ENCODE measurements around the gene ALDH1L1. TPM values are rescaled to one million over a fixed set of nuclear protein-coding genes. Genes with fewer than 3 reads are reported as not detected.
"Not testable (repeated sequence)": the region's sequence is repeated elsewhere in the genome, so short reads cannot be mapped to it uniquely, and the experiment has no call there.

The ALDH1L1 gene
- total RNA-seq, 4 donors from 2014 or later, result 19.2 to 39.9 (median 25.9) TPM

DNA sequence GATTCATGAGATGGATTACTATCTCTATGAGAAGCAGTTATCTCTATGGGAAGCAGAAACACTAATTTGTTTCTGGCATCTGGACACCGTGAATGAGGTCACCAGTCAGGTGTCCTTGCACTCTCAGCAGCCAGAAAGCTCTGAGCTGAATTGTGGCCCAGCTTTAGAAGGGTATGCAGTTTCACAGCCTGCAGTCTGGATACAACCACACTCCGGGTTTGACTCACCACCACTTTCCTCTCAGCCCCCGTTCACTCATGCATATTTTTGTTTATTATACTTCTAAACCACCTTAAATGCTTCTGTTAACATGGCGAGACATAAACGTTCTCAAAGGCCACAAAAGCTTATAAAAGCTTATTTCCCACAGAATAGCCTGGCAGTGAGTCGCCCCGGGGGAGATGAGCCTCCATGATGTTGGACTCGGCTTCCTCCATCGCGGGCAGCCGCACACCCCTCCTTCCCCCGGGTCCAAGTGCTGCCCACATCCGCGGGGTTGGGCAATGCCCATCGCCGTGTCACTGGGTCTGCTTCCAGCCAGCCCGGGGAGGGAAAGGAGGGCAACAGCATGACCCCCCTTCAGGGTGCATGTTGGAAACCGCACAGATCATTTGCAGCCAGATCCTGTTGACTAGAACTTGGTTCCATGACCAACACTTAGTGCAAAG lies 79.6 kb downstream of the ALDH1L1 start:
- Histone ChIP-seq H3K27me3 (no peaks in the 10 kb centered on the region), H3K27ac (replicated peaks in 1 of 4) (peak overlapping the region in 1 of 4 donors; percentile 79), H3K36me3 (peaks cover 0 to 23% (median 15%) of the 10 kb centered on the region in 4 donors), H3K4me1 (peaks cover 16 to 23% (median 21%) of the 10 kb centered on the region in 4 donors), H3K4me3 (no peak overlapping the region), H3K9me3 (peaks cover 0 to 15% (median 6%) of the 10 kb centered on the region in 4 donors)
- DNase-seq (ENCODE audit: extremely low spot score), result peak; percentile 87
- intact Hi-C loops (cut with DNase I), result no loop called here
- WGBS, result 72% methylated on average over 16 of the region's 18 CpGs
- TF ChIP-seq EP300 (IDR thresholded peaks at IDR 0.05), result no peak
- no peak for TF ChIP-seq POLR2A (IDR thresholded peaks at IDR 0.05; ENCODE audit: low read depth)
- TF ChIP-seq, protein P1, sequence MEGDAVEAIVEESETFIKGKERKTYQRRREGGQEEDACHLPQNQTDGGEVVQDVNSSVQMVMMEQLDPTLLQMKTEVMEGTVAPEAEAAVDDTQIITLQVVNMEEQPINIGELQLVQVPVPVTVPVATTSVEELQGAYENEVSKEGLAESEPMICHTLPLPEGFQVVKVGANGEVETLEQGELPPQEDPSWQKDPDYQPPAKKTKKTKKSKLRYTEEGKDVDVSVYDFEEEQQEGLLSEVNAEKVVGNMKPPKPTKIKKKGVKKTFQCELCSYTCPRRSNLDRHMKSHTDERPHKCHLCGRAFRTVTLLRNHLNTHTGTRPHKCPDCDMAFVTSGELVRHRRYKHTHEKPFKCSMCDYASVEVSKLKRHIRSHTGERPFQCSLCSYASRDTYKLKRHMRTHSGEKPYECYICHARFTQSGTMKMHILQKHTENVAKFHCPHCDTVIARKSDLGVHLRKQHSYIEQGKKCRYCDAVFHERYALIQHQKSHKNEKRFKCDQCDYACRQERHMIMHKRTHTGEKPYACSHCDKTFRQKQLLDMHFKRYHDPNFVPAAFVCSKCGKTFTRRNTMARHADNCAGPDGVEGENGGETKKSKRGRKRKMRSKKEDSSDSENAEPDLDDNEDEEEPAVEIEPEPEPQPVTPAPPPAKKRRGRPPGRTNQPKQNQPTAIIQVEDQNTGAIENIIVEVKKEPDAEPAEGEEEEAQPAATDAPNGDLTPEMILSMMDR (IDR thresholded peaks at IDR 0.05), result no peak
- no peak for TF ChIP-seq POLR2AphosphoS5 (IDR thresholded peaks at IDR 0.05)

DNA sequence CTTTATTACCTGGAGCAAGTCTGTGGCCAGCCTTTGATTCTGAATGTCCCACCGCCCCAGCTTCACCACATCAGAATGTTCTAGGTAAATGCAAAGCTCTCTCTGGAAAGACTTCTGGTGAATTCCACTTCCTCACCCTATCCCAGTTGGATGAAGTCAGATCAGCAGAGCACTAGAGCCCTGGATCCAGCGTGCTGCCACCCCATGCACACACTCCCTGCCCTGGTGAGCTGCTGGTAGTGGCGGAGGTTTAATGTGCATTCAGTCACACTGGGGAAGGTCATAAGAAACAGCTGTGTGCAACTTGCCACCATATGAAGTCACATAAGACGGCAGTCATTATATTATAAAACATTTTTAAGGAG lies 80.1 kb downstream of the ALDH1L1 start:
- Histone ChIP-seq H3K4me3 (no peak overlapping the region), H3K36me3 (peaks cover 0 to 18% (median 10%) of the 10 kb centered on the region in 4 donors), H3K9me3 (peaks cover 0 to 17% (median 7%) of the 10 kb centered on the region in 4 donors), H3K27ac (replicated peaks in 1 of 4) (no peak overlapping the region), H3K4me1 (peaks cover 16 to 23% (median 21%) of the 10 kb centered on the region in 4 donors), H3K27me3 (no peaks in the 10 kb centered on the region)
- intact Hi-C loops (cut with DNase I), result no loop called here
- 91% methylated on average over 4 of the region's 4 CpGs for WGBS
- TF ChIP-seq POLR2A (IDR thresholded peaks at IDR 0.05; ENCODE audit: low read depth) (no peak), EP300 (IDR thresholded peaks at IDR 0.05) (no peak), POLR2AphosphoS5 (IDR thresholded peaks at IDR 0.05) (no peak)
- TF ChIP-seq, protein P1 (IDR thresholded peaks at IDR 0.05), result no peak
- peak; percentile 86 for DNase-seq (ENCODE audit: extremely low spot score)

DNA sequence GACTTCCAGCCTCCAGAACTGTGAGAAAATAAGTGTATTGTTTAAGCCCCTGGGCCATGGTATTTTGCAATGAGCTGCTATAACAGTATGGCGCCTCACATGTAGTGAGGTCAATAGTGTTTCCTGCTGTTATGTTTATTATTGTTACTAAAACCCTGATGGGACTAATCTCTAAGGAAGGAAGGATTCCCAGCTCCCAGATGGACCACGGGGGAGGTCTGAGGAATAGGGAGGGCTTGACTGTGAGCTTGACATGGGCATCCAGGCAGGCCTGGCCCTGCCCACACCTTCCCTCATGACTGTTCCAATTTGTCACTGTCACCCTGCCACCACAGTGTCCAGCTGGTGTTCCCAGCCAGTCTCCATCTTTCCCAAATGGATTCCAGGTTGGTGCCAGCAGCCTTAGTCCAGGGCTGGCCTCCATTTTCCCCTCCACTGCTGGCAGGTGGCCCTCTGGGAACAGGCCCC lies 82.0 kb downstream of the ALDH1L1 start:
- Histone ChIP-seq H3K4me3 (no peak overlapping the region), H3K9me3 (peaks cover 0 to 17% (median 7%) of the 10 kb centered on the region in 4 donors), H3K27ac (replicated peaks in 1 of 4) (no peak overlapping the region), H3K27me3 (no peaks in the 10 kb centered on the region), H3K36me3 (peaks cover 0 to 1% (median under 1%) of the 10 kb centered on the region in 4 donors), H3K4me1 (peaks cover 16 to 20% (median 19%) of the 10 kb centered on the region in 4 donors)
- no peak for TF ChIP-seq POLR2A (IDR thresholded peaks at IDR 0.05; ENCODE audit: low read depth)
- TF ChIP-seq, protein P1 (IDR thresholded peaks at IDR 0.05), result no peak
- TF ChIP-seq POLR2AphosphoS5 (IDR thresholded peaks at IDR 0.05), result no peak
- no peak for TF ChIP-seq EP300 (IDR thresholded peaks at IDR 0.05)
- DNase-seq (ENCODE audit: extremely low spot score), result no peak
- intact Hi-C loops (cut with DNase I), result no loop called here
- no CpG with 5 or more reads among the region's 2 CpGs for WGBS

DNA sequence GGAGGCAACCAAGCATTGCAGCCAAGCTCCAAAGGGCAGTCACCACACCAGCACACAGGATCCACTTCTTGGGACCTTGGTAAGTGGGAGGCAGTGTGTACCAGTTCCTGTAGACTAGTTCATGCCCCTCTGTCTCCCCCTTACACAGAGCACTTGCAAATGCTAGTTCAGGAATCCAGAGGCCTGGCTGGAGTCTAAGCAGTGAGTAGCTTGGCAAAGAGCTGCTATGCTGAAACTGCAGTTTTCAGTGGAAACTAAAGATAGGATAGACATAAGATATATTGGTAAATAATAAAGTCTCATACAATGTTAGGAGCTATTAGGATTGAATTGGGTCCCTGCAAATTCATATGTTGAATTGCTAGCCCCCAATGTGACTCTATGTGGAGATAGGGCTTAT lies 82.6 kb downstream of the ALDH1L1 start:
- no peak for TF ChIP-seq POLR2AphosphoS5 (IDR thresholded peaks at IDR 0.05)
- Histone ChIP-seq H3K4me3 (no peak overlapping the region), H3K9me3 (peaks cover 0 to 17% (median 7%) of the 10 kb centered on the region in 4 donors), H3K27ac (replicated peaks in 1 of 4) (no peak overlapping the region), H3K36me3 (no peaks in the 10 kb centered on the region), H3K27me3 (no peaks in the 10 kb centered on the region), H3K4me1 (peaks cover 11 to 14% (median 13%) of the 10 kb centered on the region in 4 donors)
- intact Hi-C loops (cut with DNase I), result no loop called here
- DNase-seq (ENCODE audit: extremely low spot score), result peak; percentile 75

DNA sequence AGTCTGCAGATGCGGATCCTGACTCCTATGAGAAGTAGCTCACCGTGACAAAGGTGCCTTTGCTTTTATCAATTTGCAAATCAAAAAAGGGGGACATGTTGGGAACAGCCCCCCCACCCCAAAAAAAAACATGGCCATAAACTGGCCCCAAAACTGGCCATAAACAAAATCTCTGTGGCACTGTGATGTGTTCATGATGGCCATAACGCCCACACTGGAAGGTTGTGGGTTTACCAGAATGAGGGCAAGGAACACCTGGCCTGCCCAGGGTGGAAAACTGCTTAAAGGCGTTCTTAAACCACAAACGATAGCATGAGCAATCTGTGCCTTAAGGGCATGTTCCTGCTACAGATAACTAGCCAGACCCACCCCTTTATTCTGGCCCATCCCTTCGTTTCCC lies 84.1 kb downstream of the ALDH1L1 start:
- DNase-seq (ENCODE audit: extremely low spot score), result peak; percentile 17
- H3K27me3 ChIP-seq; H3K4me3 ChIP-seq; H3K27ac ChIP-seq (replicated peaks in 1 of 4); H3K36me3 ChIP-seq; H3K4me1 ChIP-seq; intact Hi-C loops (cut with DNase I): not testable (repeated sequence)
- H3K9me3 ChIP-seq, result peaks cover 0 to 17% (median 7%) of the 10 kb centered on the region in 4 donors
- WGBS, result 86% methylated on average over 6 of the region's 6 CpGs

DNA sequence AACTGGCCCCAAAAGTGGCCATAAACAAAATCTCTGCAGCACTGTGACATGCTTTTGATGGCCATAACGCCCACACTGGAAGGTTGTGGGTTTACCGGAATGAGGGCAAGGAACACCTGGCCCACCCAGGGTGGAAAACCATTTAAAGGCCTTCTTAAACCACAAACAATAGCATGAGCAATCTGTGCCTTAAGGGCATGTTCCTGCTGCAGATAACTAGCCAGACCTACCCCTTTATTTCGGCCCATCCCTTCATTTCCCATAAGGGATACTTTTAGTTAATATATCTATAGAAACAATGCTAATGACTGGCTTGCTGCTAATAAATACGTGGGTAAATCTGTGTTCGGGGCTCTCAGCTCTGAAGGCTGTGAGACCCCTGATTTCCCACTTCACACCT lies 88.3 kb downstream of the ALDH1L1 start:
- H3K36me3 ChIP-seq; intact Hi-C loops (cut with DNase I); DNase-seq (ENCODE audit: extremely low spot score); H3K27ac ChIP-seq (replicated peaks in 1 of 4); H3K4me1 ChIP-seq; H3K27me3 ChIP-seq; H3K4me3 ChIP-seq: not testable (repeated sequence)
- 88% methylated on average over 5 of the region's 5 CpGs for WGBS
- H3K9me3 ChIP-seq, result peaks cover 0 to 16% (median 7%) of the 10 kb centered on the region in 4 donors
